Testis (tissue), 2 donors: ENCODE data around the gene GRIK4.

ENCODE experiments used
- CTCF ChIP-seq, 3 experiments: fragments of 450-650 bp in 2 of 3; fragments of 200-600 bp in 1 of 3; sonication (generic) in 1 of 3; IDR thresholded peaks; one replicate each; pipeline ENCODE4 v1.5.1; 2016 to 2019; ENCODE audit warnings: antibody characterized with exemption in 3 of 3, mild to moderate bottlenecking in 2 of 3, moderate library complexity in 1 of 3
- POLR2A ChIP-seq: fragments of 450-650 bp; IDR thresholded peaks from one replicate; pipeline ENCODE4 v1.6.1; 2017; ENCODE audit warnings: antibody characterized with exemption, mild to moderate bottlenecking, moderate library complexity

GRCh38 chr11:120573756-120574354, 62.3 kb downstream of the GRIK4 start:
- TF ChIP-seq CTCF (IDR thresholded peaks at IDR 0.05), result no peak
- TF ChIP-seq POLR2A, result no peak
